Measurements from ENCODE around the gene CFAP299. TPM values are rescaled to one million over a fixed set of nuclear protein-coding genes. Genes with fewer than 3 reads are reported as not detected.
A peak's percentile ranks its signal among the peaks of the same experiment; 100 is the strongest.

The CFAP299 gene
- total and polyA plus RNA-seq, 4 donors = 2.8 to 30.2 (median 6.6) TPM

- no peak overlapping the region for H3K4me3 ChIP-seq
- TF ChIP-seq CTCF (IDR thresholded peaks at IDR 0.05; ENCODE audit: control extremely low read depth, extremely low read depth) = no peak
- ATAC-seq (ENCODE audit: insufficient read depth, low FRiP score) (no peak), DNase-seq (no peak)
- H3K9me3 ChIP-seq (ENCODE audit: control insufficient read depth in 4 of 4, insufficient read depth in 3 of 4, low read length in 3 of 4) = no peaks in the 10 kb centered on the region
- no peak overlapping the region for H3K9ac ChIP-seq (ENCODE audit: insufficient read depth in 1 of 2, low read length in 2 of 2)
- H3K4me1 ChIP-seq (ENCODE audit: control insufficient read depth in 5 of 5, insufficient read depth in 5 of 5, low read length in 5 of 5) = no peaks in the 10 kb centered on the region
- no peaks in the 10 kb centered on the region for H3K27me3 ChIP-seq (ENCODE audit: control insufficient read depth in 3 of 3, insufficient read depth in 3 of 3, low read length in 2 of 3)
- no peak overlapping the region for H3K27ac ChIP-seq (ENCODE audit: low read depth in 1 of 2, low read length in 1 of 2)
- WGBS, 2 donors = 67 to 72% methylated on average over 3 of the region's 3 CpGs
- H3K36me3 ChIP-seq (ENCODE audit: control insufficient read depth in 4 of 4, insufficient read depth in 4 of 4, low read length in 4 of 4) = no peaks in the 10 kb centered on the region
These were observed 358.6 kb downstream of the CFAP299 start for GRCh38 chr4:80694171-80694570.

- WGBS, 2 donors = 44 to 68% methylated on average over 3 of the region's 3 CpGs
- no peak for TF ChIP-seq CTCF (IDR thresholded peaks at IDR 0.05; ENCODE audit: control extremely low read depth, extremely low read depth)
- ATAC-seq (ENCODE audit: insufficient read depth, low FRiP score) (no peak), DNase-seq (peak in 1 of 3 donors; percentile 24)
- Histone ChIP-seq H3K27ac (ENCODE audit: low read depth in 1 of 2, low read length in 1 of 2) (no peak overlapping the region), H3K4me3 (no peak overlapping the region), H3K36me3 (ENCODE audit: control insufficient read depth in 4 of 4, insufficient read depth in 4 of 4, low read length in 4 of 4) (no peaks in the 10 kb centered on the region), H3K4me1 (ENCODE audit: control insufficient read depth in 5 of 5, insufficient read depth in 5 of 5, low read length in 5 of 5) (peaks cover 0 to 3% (median 0%) of the 10 kb centered on the region in 5 donors), H3K27me3 (ENCODE audit: control insufficient read depth in 3 of 3, insufficient read depth in 3 of 3, low read length in 2 of 3) (no peaks in the 10 kb centered on the region), H3K9ac (ENCODE audit: insufficient read depth in 1 of 2, low read length in 2 of 2) (no peak overlapping the region), H3K9me3 (ENCODE audit: control insufficient read depth in 4 of 4, insufficient read depth in 3 of 4, low read length in 3 of 4) (no peaks in the 10 kb centered on the region)
These were observed 369.8 kb downstream of the CFAP299 start for GRCh38 chr4:80705311-80705710.

- H3K27ac ChIP-seq (ENCODE audit: low read depth in 1 of 2, low read length in 1 of 2) = no peak overlapping the region
- no peak for TF ChIP-seq CTCF (IDR thresholded peaks at IDR 0.05; ENCODE audit: control extremely low read depth, extremely low read depth)
- ATAC-seq (ENCODE audit: insufficient read depth, low FRiP score) = no peak
- no peaks in the 10 kb centered on the region for H3K4me1 ChIP-seq (ENCODE audit: control insufficient read depth in 5 of 5, insufficient read depth in 5 of 5, low read length in 5 of 5)
- no peaks in the 10 kb centered on the region for H3K36me3 ChIP-seq (ENCODE audit: control insufficient read depth in 4 of 4, insufficient read depth in 4 of 4, low read length in 4 of 4)
- no peaks in the 10 kb centered on the region for H3K27me3 ChIP-seq (ENCODE audit: control insufficient read depth in 3 of 3, insufficient read depth in 3 of 3, low read length in 2 of 3)
- no peak overlapping the region for H3K4me3 ChIP-seq
- WGBS, 2 donors = 56 to 62% methylated on average over 6 of the region's 6 CpGs
- no peaks in the 10 kb centered on the region for H3K9me3 ChIP-seq (ENCODE audit: control insufficient read depth in 4 of 4, insufficient read depth in 3 of 4, low read length in 3 of 4)
- peak; percentile 15 to 41 (median 18) for DNase-seq
- H3K9ac ChIP-seq (ENCODE audit: insufficient read depth in 1 of 2, low read length in 2 of 2) = no peak overlapping the region
These were observed 373.7 kb downstream of the CFAP299 start for GRCh38 chr4:80709082-80709869.

Measured in lung (tissue), 12 donors.